ENCODE results near the gene NQO2. TPM values are rescaled to one million over a fixed set of nuclear protein-coding genes. Genes with fewer than 3 reads are reported as not detected.

The NQO2 gene, protein sequence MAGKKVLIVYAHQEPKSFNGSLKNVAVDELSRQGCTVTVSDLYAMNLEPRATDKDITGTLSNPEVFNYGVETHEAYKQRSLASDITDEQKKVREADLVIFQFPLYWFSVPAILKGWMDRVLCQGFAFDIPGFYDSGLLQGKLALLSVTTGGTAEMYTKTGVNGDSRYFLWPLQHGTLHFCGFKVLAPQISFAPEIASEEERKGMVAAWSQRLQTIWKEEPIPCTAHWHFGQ
- total RNA-seq (2022; extraction: Qiagen RNA extraction; ENCODE audit: low read depth): 64.9 to 96.9 TPM (median 83.1 TPM) in 5 replicates

DNA sequence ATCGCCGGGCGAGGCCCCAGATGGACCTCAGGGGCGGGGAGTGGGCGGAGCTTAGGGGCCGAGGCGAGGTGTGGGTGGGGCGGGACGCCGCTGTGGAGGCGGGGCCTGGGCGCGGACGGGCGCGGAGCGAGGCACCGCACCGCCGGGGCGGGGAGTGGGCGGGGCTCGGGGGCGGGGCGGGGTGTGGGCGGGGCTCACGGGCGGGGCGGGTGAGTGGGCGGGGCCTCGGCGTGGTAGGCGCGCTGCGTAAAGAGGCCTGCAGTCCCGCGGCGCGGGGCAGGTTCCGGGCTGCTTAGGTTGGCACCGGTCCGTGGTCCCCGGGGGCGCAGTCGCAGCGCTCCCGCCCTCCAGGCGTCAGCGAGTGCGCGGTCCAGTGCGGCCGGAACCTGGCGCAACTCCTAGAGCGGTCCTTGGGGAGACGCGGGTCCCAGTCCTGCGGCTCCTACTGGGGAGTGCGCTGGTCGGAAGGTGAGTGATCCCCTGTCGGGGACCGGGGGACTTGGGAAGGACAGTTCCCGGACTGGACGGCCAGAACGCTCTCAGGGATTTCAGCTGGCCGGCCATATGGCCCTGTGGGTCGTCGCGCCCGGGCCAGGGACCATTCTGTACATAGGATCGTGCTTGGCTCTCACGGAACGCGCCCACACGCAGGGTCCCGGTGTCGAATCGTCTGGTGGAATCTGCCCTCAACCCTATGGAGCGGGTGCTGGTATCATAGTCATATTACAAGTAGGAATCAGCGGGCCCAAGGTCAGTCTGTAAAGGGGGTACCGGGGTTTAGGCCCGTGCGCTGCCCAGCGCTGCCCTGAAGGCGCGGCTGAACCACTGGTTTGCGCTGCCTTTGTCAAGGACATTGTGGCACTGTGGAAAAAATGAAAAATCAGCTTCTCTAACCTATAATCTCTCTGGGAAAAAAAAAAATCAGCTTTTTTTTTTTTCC lies at the start of gene NQO2:
Gene NQO2 (plus strand): TSS at position 277 of the 940 bp plus-strand sequence. CDS start 6,659 bp downstream, outside the sequence.

DNA sequence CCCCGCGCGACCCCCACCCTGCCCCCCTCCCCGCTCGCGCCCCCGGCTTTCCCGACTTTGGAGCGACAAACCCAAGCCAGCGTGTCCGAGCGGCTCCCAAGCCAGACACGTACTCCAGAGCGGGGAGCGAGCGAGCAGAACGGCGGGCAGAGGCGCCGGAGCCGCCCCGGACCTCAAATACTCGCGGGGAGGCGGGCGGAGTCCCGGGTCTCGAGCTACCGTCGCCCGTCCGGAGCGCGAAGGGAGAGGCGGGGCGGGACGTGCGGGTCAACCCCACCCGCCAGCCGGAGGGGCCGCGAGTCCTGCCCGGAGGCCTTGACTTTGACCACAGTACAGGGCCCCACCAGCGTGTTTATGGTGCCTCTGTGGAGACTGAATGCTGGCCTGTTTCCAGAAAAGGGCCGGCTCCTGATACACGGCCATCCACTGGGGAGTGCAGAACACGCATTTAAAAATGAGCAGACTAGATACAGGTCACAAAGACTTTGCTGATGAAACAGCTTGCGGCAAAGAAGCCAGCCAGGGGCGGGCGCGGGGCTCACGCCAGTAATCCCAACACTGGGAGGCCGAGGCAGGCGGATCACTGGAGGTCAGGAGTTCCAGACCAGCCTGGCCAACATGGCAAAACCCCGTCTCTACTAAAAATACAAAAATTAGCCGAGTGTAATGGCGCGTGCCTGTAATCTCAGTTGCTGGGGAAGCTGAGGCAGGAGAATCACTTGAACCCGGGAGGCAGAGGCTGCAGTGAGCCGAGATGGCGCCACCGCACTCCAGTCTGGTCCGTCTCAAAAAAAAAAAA lies 28.1 kb upstream of the NQO2 start, which contains the start of gene SERPINB6:
Gene SERPINB6 (minus strand): TSS at position 148 of the 799 bp plus-strand sequence. CDS start 12,235 bp downstream, outside the sequence.

GRCh38 chr6:3068329-3069214 lies 68.9 kb downstream of the NQO2 start, which contains the start of gene RIPK1:
Gene RIPK1, plus strand, starts transcription at chr6:3068494. Its CDS starts 8,330 bp downstream, at chr6:3076824.

Other genes starting within 250 kb of the NQO2 start
- 0.07 to 0.16 TPM (median 0.13 TPM) in 5 replicates for gene MYLK4, start 249.0 kb upstream of the NQO2 start, total RNA-seq (2022; extraction: Qiagen RNA extraction; ENCODE audit: low read depth)
- gene WRNIP1, start 234.5 kb upstream of the NQO2 start, total RNA-seq (2022; extraction: Qiagen RNA extraction; ENCODE audit: low read depth): 34.9 to 46.1 TPM (median 37.9 TPM) in 5 replicates
- gene SERPINB1, start 158.0 kb upstream of the NQO2 start, total RNA-seq (2022; extraction: Qiagen RNA extraction; ENCODE audit: low read depth): 47.7 to 58.4 TPM (median 54.3 TPM) in 5 replicates
- 6.6 to 12.7 TPM (median 12.1 TPM) in 5 replicates for gene SERPINB9, start 96.6 kb upstream of the NQO2 start, total RNA-seq (2022; extraction: Qiagen RNA extraction; ENCODE audit: low read depth)
- gene SERPINB6, start 28.3 kb upstream of the NQO2 start, total RNA-seq (2022; extraction: Qiagen RNA extraction; ENCODE audit: low read depth): 143 to 151 TPM (median 144 TPM) in 5 replicates
- 12.1 to 15.3 TPM (median 12.7 TPM) in 5 replicates for gene RIPK1, start 68.6 kb downstream of the NQO2 start, total RNA-seq (2022; extraction: Qiagen RNA extraction; ENCODE audit: low read depth)
- 17.5 to 30.6 TPM (median 22.9 TPM) in 5 replicates for gene BPHL, start 118.8 kb downstream of the NQO2 start, total RNA-seq (2022; extraction: Qiagen RNA extraction; ENCODE audit: low read depth)
- 68.2 to 86.6 TPM (median 79.6 TPM) in 5 replicates for gene TUBB2A, start 157.7 kb downstream of the NQO2 start, total RNA-seq (2022; extraction: Qiagen RNA extraction; ENCODE audit: low read depth)
- gene TUBB2B, start 227.8 kb downstream of the NQO2 start, total RNA-seq (2022; extraction: Qiagen RNA extraction; ENCODE audit: low read depth): 11.8 to 13.2 TPM (median 12.2 TPM) in 5 replicates

All from A549 treated with RU486 at 1 μM for 4 hours (cell line).